Measurements from ENCODE around the gene ERC1. TPM values are rescaled to one million over a fixed set of nuclear protein-coding genes. Genes with fewer than 3 reads are reported as not detected.
A peak's percentile ranks its signal among the peaks of the same experiment; 100 is the strongest.
"Not testable (repeated sequence)": the region's sequence is repeated elsewhere in the genome, so short reads cannot be mapped to it uniquely, and the experiment has no call there.

The ERC1 gene
- total and polyA plus RNA-seq, 2 donors: 26.6 to 76.7 TPM

- DNase-seq (ENCODE audit: extremely low spot score): no peak
- WGBS: 86% methylated on average over 4 of the region's 4 CpGs
- H3K36me3 ChIP-seq (ENCODE audit: insufficient read depth): no peaks in the 10 kb centered on the region
- no peak overlapping the region for H3K27ac ChIP-seq (ENCODE audit: low read depth)
- H3K4me3 ChIP-seq (ENCODE audit: low read depth, low read length): no peak overlapping the region
- H3K4me1 ChIP-seq (ENCODE audit: insufficient read depth): no peaks in the 10 kb centered on the region
These were observed 197.0 kb downstream of the ERC1 start for GRCh38 chr12:1188016-1188415.

GRCh38 chr12:1189163-1189562 is 198.1 kb downstream of the ERC1 start:
- H3K4me3 ChIP-seq (ENCODE audit: low read depth, low read length): no peak overlapping the region
- no peak overlapping the region for H3K27ac ChIP-seq (ENCODE audit: low read depth)
- no peaks in the 10 kb centered on the region for H3K4me1 ChIP-seq (ENCODE audit: insufficient read depth)
- no peak for DNase-seq (ENCODE audit: extremely low spot score)
- no peaks in the 10 kb centered on the region for H3K36me3 ChIP-seq (ENCODE audit: insufficient read depth)
- WGBS: 95% methylated on average over 4 of the region's 4 CpGs

GRCh38 chr12:1195513-1195912 is 204.5 kb downstream of the ERC1 start:
- Histone ChIP-seq H3K36me3 (ENCODE audit: insufficient read depth) (peaks cover 2% of the 10 kb centered on the region), H3K4me3 (ENCODE audit: low read depth, low read length) (no peak overlapping the region), H3K4me1 (ENCODE audit: insufficient read depth) (no peaks in the 10 kb centered on the region), H3K27ac (ENCODE audit: low read depth) (no peak overlapping the region)
- WGBS: 86% methylated on average over 4 of the region's 4 CpGs
- DNase-seq (ENCODE audit: extremely low spot score): no peak

DNA sequence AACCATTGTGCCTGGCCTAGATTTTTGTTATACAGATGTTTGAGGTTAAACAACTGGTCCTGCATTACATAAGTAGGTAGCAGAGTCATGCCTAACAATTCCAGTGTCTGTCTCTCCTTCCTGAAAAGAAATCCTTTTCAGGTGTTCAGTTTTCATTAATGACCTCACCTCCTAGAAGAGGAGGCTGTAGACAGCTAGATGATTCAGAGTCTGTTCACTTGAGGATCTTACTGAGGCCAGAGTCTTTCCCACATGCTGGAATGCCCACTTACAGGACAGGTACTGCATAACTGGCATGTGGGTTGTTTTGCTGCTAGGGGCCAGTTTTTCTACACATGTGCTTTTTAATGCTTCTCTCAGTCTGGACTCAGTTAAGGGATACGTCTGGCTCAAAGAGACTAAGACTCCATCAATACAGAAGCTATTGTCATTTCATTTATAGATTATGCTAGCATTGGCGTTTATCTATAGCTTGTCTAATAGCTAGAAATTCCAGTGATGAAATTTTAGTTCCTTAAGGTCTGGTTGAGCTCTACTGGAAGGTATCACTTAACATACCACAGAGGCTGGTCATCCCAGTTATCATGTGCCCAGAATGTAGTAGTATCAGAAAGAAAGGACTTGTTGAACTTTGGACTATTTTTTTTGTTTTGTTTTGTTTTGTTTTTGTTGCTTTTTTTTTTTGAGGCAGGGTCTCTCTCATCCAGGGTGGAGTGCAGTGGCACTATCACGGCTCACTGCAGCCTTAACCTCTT is 206.4 kb downstream of the ERC1 start:
- DNase-seq (ENCODE audit: extremely low spot score): no peak
- 98% methylated on average over 3 of the region's 3 CpGs for WGBS
- Histone ChIP-seq H3K27ac (ENCODE audit: low read depth) (no peak overlapping the region), H3K36me3 (ENCODE audit: insufficient read depth) (peaks cover 2% of the 10 kb centered on the region), H3K4me1 (ENCODE audit: insufficient read depth) (no peaks in the 10 kb centered on the region), H3K4me3 (ENCODE audit: low read depth, low read length) (no peak overlapping the region)

- H3K4me3 ChIP-seq (ENCODE audit: low read depth, low read length); DNase-seq (ENCODE audit: extremely low spot score); H3K27ac ChIP-seq (ENCODE audit: low read depth); H3K36me3 ChIP-seq (ENCODE audit: insufficient read depth); H3K4me1 ChIP-seq (ENCODE audit: insufficient read depth): not testable (repeated sequence)
- 98% methylated on average over 5 of the region's 5 CpGs for WGBS
These were observed 207.8 kb downstream of the ERC1 start for GRCh38 chr12:1198854-1199253.

- no peak for DNase-seq (ENCODE audit: extremely low spot score)
- H3K4me1 ChIP-seq (ENCODE audit: insufficient read depth): no peaks in the 10 kb centered on the region
- H3K4me3 ChIP-seq (ENCODE audit: low read depth, low read length): no peak overlapping the region
- peaks cover 2% of the 10 kb centered on the region for H3K36me3 ChIP-seq (ENCODE audit: insufficient read depth)
- no peak overlapping the region for H3K27ac ChIP-seq (ENCODE audit: low read depth)
These were observed 208.7 kb downstream of the ERC1 start for GRCh38 chr12:1199700-1200099.

DNA sequence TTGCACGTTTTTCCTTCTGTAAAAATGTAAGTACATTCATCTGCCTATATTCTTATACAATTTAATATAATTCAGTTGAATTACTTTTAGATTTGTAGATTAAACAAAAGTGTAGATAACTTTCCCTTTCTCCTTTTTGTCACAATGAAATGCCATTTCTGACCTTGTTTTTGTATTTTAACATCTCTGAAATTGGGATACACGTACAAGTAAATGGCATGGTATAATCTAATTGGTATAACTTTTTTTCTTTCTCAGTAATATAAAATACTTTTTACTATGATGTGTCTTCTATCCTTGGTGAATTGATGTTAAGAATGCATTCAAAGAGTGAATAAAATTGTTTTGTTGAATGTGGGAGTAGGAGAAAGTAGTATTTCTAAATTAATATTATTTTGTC is 210.0 kb downstream of the ERC1 start:
- DNase-seq (ENCODE audit: extremely low spot score): no peak
- H3K27ac ChIP-seq (ENCODE audit: low read depth): no peak overlapping the region
- H3K4me1 ChIP-seq (ENCODE audit: insufficient read depth): no peaks in the 10 kb centered on the region
- H3K36me3 ChIP-seq (ENCODE audit: insufficient read depth): peaks cover 2% of the 10 kb centered on the region
- no peak overlapping the region for H3K4me3 ChIP-seq (ENCODE audit: low read depth, low read length)
- WGBS: 87% methylated on average over 2 of the region's 2 CpGs

DNA sequence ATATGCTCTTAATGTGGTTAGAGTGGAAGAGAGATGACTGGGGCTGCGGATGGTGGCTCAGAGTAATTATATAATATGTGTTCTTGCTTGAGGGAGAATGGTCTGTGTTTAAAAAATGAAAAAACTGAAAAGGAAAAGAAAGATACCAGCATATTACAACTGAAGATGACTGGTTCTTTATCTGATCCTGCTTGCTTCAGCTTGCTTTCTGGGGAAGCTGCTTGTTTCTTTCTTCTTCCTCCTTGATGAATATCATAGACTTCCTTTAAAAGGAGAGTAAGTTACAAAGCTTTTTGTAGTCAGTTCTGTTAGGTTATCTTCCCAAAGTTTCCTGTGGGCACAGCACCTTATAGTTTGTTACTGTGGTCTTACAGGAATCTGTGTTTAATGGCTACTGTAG is 210.9 kb downstream of the ERC1 start:
- H3K36me3 ChIP-seq (ENCODE audit: insufficient read depth): no peaks in the 10 kb centered on the region
- H3K27ac ChIP-seq (ENCODE audit: low read depth): no peak overlapping the region
- WGBS: 88% methylated on average over 1 of the region's 1 CpG
- no peak overlapping the region for H3K4me3 ChIP-seq (ENCODE audit: low read depth, low read length)
- DNase-seq (ENCODE audit: extremely low spot score): no peak
- H3K4me1 ChIP-seq (ENCODE audit: insufficient read depth): no peaks in the 10 kb centered on the region

GRCh38 chr12:1203735-1204019 is 212.7 kb downstream of the ERC1 start:
- H3K4me3 ChIP-seq (ENCODE audit: low read depth, low read length): no peak overlapping the region
- H3K4me1 ChIP-seq (ENCODE audit: insufficient read depth): no peaks in the 10 kb centered on the region
- H3K36me3 ChIP-seq (ENCODE audit: insufficient read depth): no peaks in the 10 kb centered on the region
- no peak for DNase-seq (ENCODE audit: extremely low spot score)
- H3K27ac ChIP-seq (ENCODE audit: low read depth): no peak overlapping the region

- H3K27ac ChIP-seq (ENCODE audit: low read depth): peak overlapping the region; percentile 74
- H3K4me3 ChIP-seq (ENCODE audit: low read depth, low read length): peak overlapping the region; percentile 36
- H3K36me3 ChIP-seq (ENCODE audit: insufficient read depth): no peaks in the 10 kb centered on the region
- no peaks in the 10 kb centered on the region for H3K4me1 ChIP-seq (ENCODE audit: insufficient read depth)
- no peak for DNase-seq (ENCODE audit: extremely low spot score)
- WGBS: 30% methylated on average over 6 of the region's 6 CpGs
These were observed 213.6 kb downstream of the ERC1 start for GRCh38 chr12:1204581-1205121.

DNA sequence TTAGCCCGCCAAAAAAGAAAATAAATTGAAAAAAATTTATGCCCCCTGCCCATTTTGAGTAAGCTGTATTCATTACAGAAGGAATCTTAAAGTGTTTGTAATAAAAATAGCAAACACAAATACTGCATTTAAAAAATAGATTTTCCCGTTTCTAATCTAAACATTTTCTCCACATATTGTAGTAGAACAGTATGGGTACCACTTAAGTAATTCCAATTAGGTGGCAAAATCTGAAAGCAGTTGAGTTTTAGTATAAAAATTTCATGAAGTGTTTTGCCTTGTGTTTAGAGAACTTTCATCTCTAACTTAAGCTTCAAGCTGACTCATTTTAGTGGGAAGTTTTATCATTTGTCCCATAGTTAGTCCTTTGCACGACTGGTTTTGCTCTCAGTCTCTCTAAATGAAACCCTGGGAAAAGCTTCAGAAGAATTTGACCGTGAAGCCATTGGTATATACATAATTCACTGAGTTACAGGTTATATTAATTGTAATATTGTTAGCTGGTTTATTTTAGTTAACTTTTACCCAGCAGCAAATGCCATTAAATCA is 214.6 kb downstream of the ERC1 start:
- H3K4me3 ChIP-seq (ENCODE audit: low read depth, low read length): no peak overlapping the region
- H3K27ac ChIP-seq (ENCODE audit: low read depth): no peak overlapping the region
- H3K36me3 ChIP-seq (ENCODE audit: insufficient read depth): no peaks in the 10 kb centered on the region
- 37% methylated on average over 4 of the region's 4 CpGs for WGBS
- no peak for DNase-seq (ENCODE audit: extremely low spot score)
- H3K4me1 ChIP-seq (ENCODE audit: insufficient read depth): no peaks in the 10 kb centered on the region

- Histone ChIP-seq H3K36me3 (ENCODE audit: insufficient read depth) (no peaks in the 10 kb centered on the region), H3K4me3 (ENCODE audit: low read depth, low read length) (no peak overlapping the region), H3K4me1 (ENCODE audit: insufficient read depth) (no peaks in the 10 kb centered on the region), H3K27ac (ENCODE audit: low read depth) (no peak overlapping the region)
- WGBS: 88% methylated on average over 1 of the region's 1 CpG
- no peak for DNase-seq (ENCODE audit: extremely low spot score)
These were observed 215.2 kb downstream of the ERC1 start for GRCh38 chr12:1206118-1206734.

- Histone ChIP-seq H3K27ac (ENCODE audit: low read depth) (no peak overlapping the region), H3K4me1 (ENCODE audit: insufficient read depth) (no peaks in the 10 kb centered on the region), H3K4me3 (ENCODE audit: low read depth, low read length) (no peak overlapping the region), H3K36me3 (ENCODE audit: insufficient read depth) (no peaks in the 10 kb centered on the region)
- DNase-seq (ENCODE audit: extremely low spot score): no peak
- 85% methylated on average over 4 of the region's 4 CpGs for WGBS
These were observed 216.3 kb downstream of the ERC1 start for GRCh38 chr12:1207276-1207675.

DNA sequence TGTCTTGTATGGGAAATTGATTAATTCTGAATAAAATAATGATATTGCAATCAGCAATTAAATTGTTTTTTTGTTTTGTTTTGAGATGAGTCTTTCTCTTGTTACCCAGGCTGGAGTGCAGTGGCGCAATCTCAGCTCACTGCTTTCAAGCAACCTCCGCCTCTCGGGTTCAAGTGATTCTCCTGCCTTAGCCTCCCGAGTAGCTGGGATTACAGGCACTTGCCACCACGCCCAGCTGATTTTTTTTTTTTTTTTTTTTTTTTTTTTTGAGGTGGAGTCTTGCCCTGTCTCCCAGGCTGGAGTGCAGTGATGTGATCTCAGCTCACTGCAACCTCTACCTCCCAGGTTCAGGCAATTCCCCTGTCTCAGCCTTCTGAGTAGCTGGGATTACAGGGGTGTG is 217.7 kb downstream of the ERC1 start:
- WGBS: 93% methylated on average over 5 of the region's 5 CpGs

More for the DNA sequence above, 217.7 kb downstream of the ERC1 start:
- DNase-seq (ENCODE audit: extremely low spot score); H3K4me1 ChIP-seq (ENCODE audit: insufficient read depth); H3K4me3 ChIP-seq (ENCODE audit: low read depth, low read length); H3K27ac ChIP-seq (ENCODE audit: low read depth); H3K36me3 ChIP-seq (ENCODE audit: insufficient read depth): not testable (repeated sequence)
